GM18517 (cell line): ENCODE data around the gene CREB3.

Source experiments
- ATAC-seq: cut with Tn5 transposase; IDR thresholded peaks from one replicate; pipeline ENCODE4 v1.9.1; 2021; ENCODE audit warnings: mild to moderate bottlenecking, moderate library complexity; ENCODE audit not compliant: unreplicated experiment

CREB3 gene

GRCh38 chr9:35700031-35700430, 32.4 kb upstream of the CREB3 start:
- no peak for ATAC-seq

- ATAC-seq: no peak
Observed at GRCh38 chr9:35700942-35701341, 31.5 kb upstream of the CREB3 start.

- no peak for ATAC-seq
Observed at GRCh38 chr9:35702696-35703095, 29.8 kb upstream of the CREB3 start.

- no peak for ATAC-seq
Observed at GRCh38 chr9:35703906-35704672, 28.4 kb upstream of the CREB3 start.

- ATAC-seq: no peak
Observed at GRCh38 chr9:35705372-35705771, 27.1 kb upstream of the CREB3 start.

GRCh38 chr9:35705836-35706430, 26.5 kb upstream of the CREB3 start:
- no peak for ATAC-seq

- ATAC-seq: no peak
Observed at GRCh38 chr9:35706951-35707350, 25.5 kb upstream of the CREB3 start.

- no peak for ATAC-seq
Observed at GRCh38 chr9:35708146-35708545, 24.3 kb upstream of the CREB3 start.

GRCh38 chr9:35710818-35711500, 21.5 kb upstream of the CREB3 start:
- no peak for ATAC-seq

GRCh38 chr9:35711501-35712428, 20.7 kb upstream of the CREB3 start:
- ATAC-seq: no peak

GRCh38 chr9:35712762-35713400, 19.6 kb upstream of the CREB3 start:
- ATAC-seq: no peak

- no peak for ATAC-seq
Observed at GRCh38 chr9:35713578-35713977, 18.9 kb upstream of the CREB3 start.

- no peak for ATAC-seq
Observed at GRCh38 chr9:35714123-35714522, 18.3 kb upstream of the CREB3 start.

GRCh38 chr9:35714579-35715252, 17.8 kb upstream of the CREB3 start:
- no peak for ATAC-seq

- ATAC-seq: no peak
Observed at GRCh38 chr9:35716230-35716629, 16.2 kb upstream of the CREB3 start.

GRCh38 chr9:35717132-35717870, 15.2 kb upstream of the CREB3 start:
- ATAC-seq: no peak

- ATAC-seq: no peak
Observed at GRCh38 chr9:35718721-35719511, 13.6 kb upstream of the CREB3 start.

- no peak for ATAC-seq
Observed at GRCh38 chr9:35719546-35719945, 12.9 kb upstream of the CREB3 start.

GRCh38 chr9:35723426-35723825, 9.0 kb upstream of the CREB3 start:
- no peak for ATAC-seq
